SH-SY5Y (cell line): Measurements from ENCODE around the gene GALK1.

ENCODE experiments used
- GATA2 ChIP-seq: IDR thresholded peaks from 2 replicates; pipeline ENCODE4 v1.6.1; 2011; ENCODE audit warnings: mild to moderate bottlenecking, low read depth, low read length
- GATA3 ChIP-seq: IDR thresholded peaks from 2 replicates; pipeline ENCODE4 v1.6.1; 2011; ENCODE audit warnings: low read depth, mild to moderate bottlenecking, low read length, moderate library complexity

DNA sequence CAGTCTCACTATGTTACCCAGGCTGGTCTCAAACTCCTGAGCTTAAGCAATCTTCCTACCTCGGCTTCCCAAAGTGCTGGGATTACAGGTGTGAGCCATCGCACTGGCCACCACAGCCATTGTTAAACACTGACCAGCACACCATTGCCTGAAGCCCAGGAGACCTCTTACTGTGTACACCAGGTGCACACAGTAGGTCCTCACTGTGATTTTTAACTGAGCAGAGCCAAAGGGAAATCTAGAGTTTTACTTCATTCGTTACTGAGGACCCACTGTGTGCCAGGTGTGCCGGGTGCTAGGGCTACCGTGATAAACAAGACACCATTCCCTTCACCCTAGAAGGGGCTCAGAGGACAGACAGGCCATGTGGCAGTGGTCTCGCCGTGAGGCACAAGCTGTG lies 39.5 kb downstream of the GALK1 start:
- TF ChIP-seq GATA3 (no peak), GATA2 (no peak)
